HepG2 (cell line): ENCODE data around the gene RGS7. TPM values are rescaled to one million over a fixed set of nuclear protein-coding genes. Genes with fewer than 3 reads are reported as not detected.

Source experiments
- ATAC-seq: fragments of 200-7000 bp; cut with Tn5 transposase; 3 replicates; pipeline ENCODE4 v1.9.1; 2020; ENCODE audit warnings: mild to moderate bottlenecking, moderate library complexity
- BruUV-seq: library from RNA; stranded (reverse); fragments of 400-500 nt; replicated peaks from 2 replicates; lab custom pipeline; 2021; lab: Mats Ljungman, UMichigan
- CTCF ChIA-PET: fragments of 300-600 bp; formaldehyde crosslinking; extraction: SDS; loops from one replicate; lab custom pipeline; 2021; ENCODE audit warnings: low total read pairs, inconsistent platforms, low intra/inter-chr PET ratio; lab: Yijun Ruan, JAX
- POLR2A ChIA-PET: fragments of 350-600 bp; sonication (Branson Sonifier 250); formaldehyde crosslinking; loops from one replicate; lab custom pipeline; 2020; ENCODE audit warnings: antibody characterized with exemption, inconsistent platforms; lab: Yijun Ruan, JAX
- DNase-seq: peaks from one replicate; pipeline ENCODE4 v3.0.0-alpha.2; 2015; ENCODE audit warnings: low spot score
- FAIRE-seq: peaks from 3 replicates; lab custom pipeline; 2011; peaks lifted over from hg19 to GRCh38; lab: Jason Lieb, UNC
- H2AFZ ChIP-seq: one replicate; pipeline ENCODE4 v1.6.1; 2011; ENCODE audit warnings: low read length, inconsistent platforms
- H3K27ac ChIP-seq: fragments of 300-600 bp; 3 replicates; pipeline ENCODE4 v1.8.0; 2011; ENCODE audit warnings: mixed run types, mild to moderate bottlenecking, mixed read lengths, low read length, inconsistent platforms; ENCODE audit not compliant: insufficient read depth; ENCODE audit errors: extremely low read length
- H3K27me3 ChIP-seq, 2 experiments: fragments of 200-600 bp in 1 of 2; 2 replicates in 1 of 2; 3 replicates in 1 of 2; pipeline versions ENCODE4 v1.6.0 to v1.8.0; 2011; ENCODE audit warnings: low read length in 2 of 2, mild to moderate bottlenecking in 2 of 2, moderate library complexity in 2 of 2, inconsistent platforms in 1 of 2; ENCODE audit not compliant: insufficient read depth in 2 of 2, control insufficient read depth in 1 of 2
- H3K36me3 ChIP-seq, 2 experiments: fragments of 200-600 bp in 1 of 2; replicated peaks in 1 of 2; 2 replicates in 1 of 2; 3 replicates in 1 of 2; pipeline versions ENCODE4 v1.5.1 to v1.8.0; 2011; ENCODE audit warnings: low read length in 2 of 2, inconsistent platforms in 1 of 2; ENCODE audit not compliant: insufficient read depth in 2 of 2, control insufficient read depth in 1 of 2
- H3K4me1 ChIP-seq: 2 replicates; pipeline ENCODE4 v1.5.1; 2012; ENCODE audit warnings: low read length, inconsistent platforms; ENCODE audit not compliant: insufficient read depth
- H3K4me2 ChIP-seq: 2 replicates; pipeline ENCODE4 v1.6.0; 2011; ENCODE audit warnings: low read depth, low read length, inconsistent platforms
- H3K4me3 ChIP-seq, 3 experiments: fragments of 200-600 bp in 1 of 3; sonication (generic), shearing (Covaris generic) in 1 of 3; replicated peaks in 1 of 3; 2 replicates each; pipeline ENCODE4 v1.5.1; 2011 to 2016; ENCODE audit warnings: low read length in 3 of 3, inconsistent platforms in 2 of 3, low read depth in 2 of 3, mild to moderate bottlenecking in 2 of 3, control low read depth in 1 of 3, mixed read lengths in 1 of 3; ENCODE audit not compliant: insufficient read depth in 1 of 3
- H3K79me2 ChIP-seq: one replicate; pipeline ENCODE4 v1.6.1; 2011; ENCODE audit warnings: low read length, inconsistent platforms; ENCODE audit not compliant: insufficient read depth
- H3K9ac ChIP-seq: 2 replicates; pipeline ENCODE4 v1.6.0; 2011; ENCODE audit warnings: mild to moderate bottlenecking, low read depth, low read length, inconsistent platforms; ENCODE audit not compliant: insufficient read depth
- H3K9me3 ChIP-seq: 2 replicates; pipeline ENCODE4 v1.5.1; 2012; ENCODE audit warnings: mild to moderate bottlenecking, low read length
- H4K20me1 ChIP-seq: 2 replicates; pipeline ENCODE4 v1.6.0; 2011; ENCODE audit warnings: inconsistent platforms, mild to moderate bottlenecking, low read length, moderate library complexity; ENCODE audit not compliant: insufficient read depth
- ATAD3A ChIP-seq: sonication (generic); formaldehyde crosslinking; IDR thresholded peaks from 2 replicates; pipeline ENCODE4 v1.4.0; 2020; ENCODE audit warnings: missing genetic modification reagents
- ATM ChIP-seq: fragments of 450-650 bp; IDR thresholded peaks from 2 replicates; pipeline ENCODE4 v1.7.1; 2017; ENCODE audit warnings: mild to moderate bottlenecking, borderline replicate concordance
- BRF2 ChIP-seq: sonication (generic); formaldehyde crosslinking; IDR thresholded peaks from 2 replicates; pipeline ENCODE4 v1.8.1; 2022; ENCODE audit warnings: mild to moderate bottlenecking, missing genetic modification reagents
- CEBPB ChIP-seq: IDR thresholded peaks from 2 replicates; pipeline ENCODE4 v1.6.1; 2011; ENCODE audit warnings: low read depth, low read length, improper control_type of control experiment, borderline replicate concordance
- GABPA ChIP-seq, 2 experiments: IDR thresholded peaks; 2 replicates each; pipeline ENCODE4 v1.6.1; 2011 to 2016; ENCODE audit warnings: low read depth in 2 of 2, low read length in 1 of 2, missing biosample characterization in 1 of 2, missing genetic modification characterization in 1 of 2
- HDAC1 ChIP-seq: sonication (generic); formaldehyde crosslinking; IDR thresholded peaks from 2 replicates; pipeline ENCODE4 v1.5.1; 2020; ENCODE audit warnings: mild to moderate bottlenecking, missing genetic modification reagents
- HIC2 ChIP-seq: sonication (generic); formaldehyde crosslinking; IDR thresholded peaks from 2 replicates; pipeline ENCODE4 v1.9.0; 2022; ENCODE audit warnings: low read depth, missing genetic modification reagents
- KAT7 ChIP-seq: IDR thresholded peaks from 2 replicates; pipeline ENCODE4 v1.6.1; 2018; ENCODE audit warnings: borderline replicate concordance, missing compliant biosample characterization
- MLX ChIP-seq: IDR thresholded peaks from 2 replicates; pipeline ENCODE4 v1.6.1; 2016
- SRY ChIP-seq: sonication (generic); formaldehyde crosslinking; IDR thresholded peaks from 2 replicates; pipeline ENCODE4 v1.8.0; 2022; ENCODE audit warnings: mild to moderate bottlenecking, missing genetic modification reagents
- TERF1 ChIP-seq: sonication (generic); formaldehyde crosslinking; IDR thresholded peaks from 2 replicates; pipeline ENCODE4 v1.8.0; 2022; ENCODE audit warnings: mild to moderate bottlenecking, missing genetic modification reagents, moderate library complexity
- ZBTB38 ChIP-seq: sonication (generic); formaldehyde crosslinking; IDR thresholded peaks from 2 replicates; pipeline ENCODE4 v1.5.1; 2020; ENCODE audit warnings: mild to moderate bottlenecking, missing genetic modification reagents
- ZNF614 ChIP-seq: IDR thresholded peaks from 2 replicates; pipeline ENCODE4 v1.6.1; 2018; ENCODE audit warnings: missing biosample characterization, missing genetic modification reagents, inconsistent platforms, borderline replicate concordance
- ZNF737 ChIP-seq: sonication (generic); formaldehyde crosslinking; IDR thresholded peaks from 2 replicates; pipeline ENCODE4 v1.5.0; 2020; ENCODE audit warnings: missing genetic modification reagents, mild to moderate bottlenecking, borderline replicate concordance
- WGBS: methylation state at CpG from one replicate; pipeline ENCODE4 v1.1.6; 2017; ENCODE audit warnings: low lambda C conversion rate; 5-methylcytosine and 5-hydroxymethylcytosine counted together
- in situ Hi-C: cut with HindIII; loops from 2 replicates; pipeline ENCODE4 v1.10.0; 2017; ENCODE audit warnings: low pct_unique_long_range_greater_than_20kb; ENCODE audit not compliant: extremely low pct_ligation_motif_present
- intact Hi-C: fragments of 100-400 bp; cut with micrococcal nuclease; formaldehyde crosslinking; loops from one replicate; pipeline ENCODE4 v1.10.0; 2022; ENCODE audit not compliant: unreplicated experiment
- polyA plus RNA-seq, 8 experiments: library from polyadenylated mRNA; depleted of rRNA in 3 of 8; stranded (reverse) in 7 of 8; unstranded in 1 of 8; fragments of >200 nt; fragmentation: Illumina TruSeq in 4 of 8; extraction: Trizol in 4 of 8; gene quantifications; 2 replicates each; pipeline versions ENCODE4 v1.2.1 to v1.2.3, GENCODE V29; 2011 to 2016; ENCODE audit warnings: low read depth in 4 of 8, missing spikeins in 1 of 8, mixed read lengths in 1 of 8; ENCODE audit not compliant: insufficient read depth in 1 of 8
- total RNA-seq, 5 experiments: library from RNA; depleted of rRNA; stranded (reverse); fragments of >200 nt; fragmentation: Illumina TruSeq; extraction: Trizol; gene quantifications; 2 replicates each; pipeline ENCODE4 v1.2.3, GENCODE V29; 2016; ENCODE audit warnings: low read depth in 1 of 5

The RGS7 gene
- total and polyA plus RNA-seq, 2 of the 13 experiments (the other 11 are each of a cell fraction or from before 2014, with no cell fraction given) = not detected

- FAIRE-seq = no peak
- 0% methylated on average over 3 of the region's 3 CpGs for WGBS
- H3K27me3 ChIP-seq = no peaks in the 10 kb centered on the region
- no peaks in the 10 kb centered on the region for H4K20me1 ChIP-seq
- CTCF ChIA-PET = no interaction called here
- intact Hi-C loops = no loop called here
- H3K36me3 ChIP-seq = no peaks in the 10 kb centered on the region
- H3K4me2 ChIP-seq = no peak overlapping the region
- in situ Hi-C loops = no loop called here
- no peaks in the 10 kb centered on the region for H3K9me3 ChIP-seq
- no peak for DNase-seq
- no peaks in the 10 kb centered on the region for H3K79me2 ChIP-seq
- no peak overlapping the region for H3K27ac ChIP-seq
- POLR2A ChIA-PET = no interaction called here
- TF ChIP-seq CEBPB (peak; percentile 73), KAT7 (no peak)
- TF ChIP-seq, all 625 proteins: peak for 1
- no TSS peak for BruUV-seq
- H3K4me1 ChIP-seq = no peaks in the 10 kb centered on the region
- no peak overlapping the region for H3K4me3 ChIP-seq
- H3K9ac ChIP-seq = no peak overlapping the region
- no peak overlapping the region for H2AFZ ChIP-seq
- ATAC-seq = no peak
Measured at GRCh38 chr1:241316372-241316771, 40.6 kb downstream of the RGS7 start.

- H2AFZ ChIP-seq = no peak overlapping the region
- H3K36me3 ChIP-seq = no peaks in the 10 kb centered on the region
- no peak overlapping the region for H3K27ac ChIP-seq
- H4K20me1 ChIP-seq = no peaks in the 10 kb centered on the region
- in situ Hi-C loops = no loop called here
- H3K4me1 ChIP-seq = no peaks in the 10 kb centered on the region
- ChIA-PET CTCF (no interaction called here), POLR2A (no interaction called here)
- no peak overlapping the region for H3K4me2 ChIP-seq
- no peak for FAIRE-seq
- H3K9ac ChIP-seq = no peak overlapping the region
- ATAC-seq = no peak
- H3K4me3 ChIP-seq = no peak overlapping the region
- no peak for DNase-seq
- intact Hi-C loops = no loop called here
- BruUV-seq = no TSS peak
- H3K27me3 ChIP-seq = no peaks in the 10 kb centered on the region
- peaks cover 5% of the 10 kb centered on the region; the same call in 1 of the 2 replicates for H3K9me3 ChIP-seq
- no peaks in the 10 kb centered on the region for H3K79me2 ChIP-seq
- under 1% methylated on average over 5 of the region's 5 CpGs for WGBS
- TF ChIP-seq BRF2 (CRISPR knock-in tag) (no peak), ZNF737 (CRISPR knock-in tag) (no peak), MLX (no peak), ZNF614 (CRISPR knock-in tag) (no peak), GABPA (IDR thresholded peaks at IDR 0.05; ENCODE audit: low read depth, low read length) (no peak), GABPA (CRISPR knock-in tag; IDR thresholded peaks at IDR 0.05; ENCODE audit: low read depth) (no peak), TERF1 (no peak), ATM (no peak), ATAD3A (CRISPR knock-in tag) (no peak), HIC2 (CRISPR knock-in tag) (no peak), HDAC1 (CRISPR knock-in tag) (no peak), SRY (CRISPR knock-in tag) (no peak), ZBTB38 (CRISPR knock-in tag) (no peak)
Measured at GRCh38 chr1:241311056-241311746, 45.8 kb downstream of the RGS7 start.
